ENCODE data around the gene CERT1. TPM values are rescaled to one million over a fixed set of nuclear protein-coding genes. Genes with fewer than 3 reads are reported as not detected.

Gene CERT1
- total RNA-seq, 2 donors from 2014 or later = 32.3 to 35.5 TPM

GRCh38 chr5:75514323-75514722, 2.9 kb upstream of the CERT1 start:
- H3K4me3 ChIP-seq = no peak overlapping the region
- H3K36me3 ChIP-seq = no peaks in the 10 kb centered on the region
- no peaks in the 10 kb centered on the region for H3K9me3 ChIP-seq
- H3K27ac ChIP-seq = no peak overlapping the region
- WGBS = 97% methylated on average over 3 of the region's 3 CpGs
- intact Hi-C loops (cut with DNase I) = loop anchor here (5.0 kb wide), 1 partner anchor 462 kb away; the partner anchor contains the start of gene GCNT4
- no peak for TF ChIP-seq POLR2A (IDR thresholded peaks at IDR 0.05)
- TF ChIP-seq POLR2AphosphoS5 (IDR thresholded peaks at IDR 0.05) = no peak
- no peak for TF ChIP-seq CTCF (IDR thresholded peaks at IDR 0.05)
- no peak for DNase-seq (ENCODE audit: low spot score)
- no peaks in the 10 kb centered on the region for H3K27me3 ChIP-seq (replicated peaks; ENCODE audit: insufficient read depth)
- no peaks in the 10 kb centered on the region for H3K4me1 ChIP-seq (replicated peaks)

- no peak overlapping the region for H3K4me3 ChIP-seq
- intact Hi-C loops (cut with DNase I) = loop anchor here (5.0 kb wide), 1 partner anchor 462 kb away; the partner anchor contains the start of gene GCNT4
- TF ChIP-seq POLR2AphosphoS5 (IDR thresholded peaks at IDR 0.05) (no peak), POLR2A (IDR thresholded peaks at IDR 0.05) (no peak), CTCF (IDR thresholded peaks at IDR 0.05) (no peak)
- no peak overlapping the region for H3K27ac ChIP-seq
- DNase-seq (ENCODE audit: low spot score) = no peak
- no peaks in the 10 kb centered on the region for H3K27me3 ChIP-seq (replicated peaks; ENCODE audit: insufficient read depth)
- H3K4me1 ChIP-seq (replicated peaks) = no peaks in the 10 kb centered on the region
- no peaks in the 10 kb centered on the region for H3K9me3 ChIP-seq
- no peaks in the 10 kb centered on the region for H3K36me3 ChIP-seq
- WGBS = 24% methylated on average over 1 of the region's 1 CpG
These were observed 2.4 kb upstream of the CERT1 start for GRCh38 chr5:75513841-75514240.

- DNase-seq (ENCODE audit: low spot score) = no peak
- Histone ChIP-seq H3K27ac (peak overlapping the region; percentile 93 to 95), H3K9me3 (no peaks in the 10 kb centered on the region), H3K27me3 (replicated peaks; ENCODE audit: insufficient read depth) (no peaks in the 10 kb centered on the region), H3K4me1 (replicated peaks) (no peaks in the 10 kb centered on the region), H3K36me3 (no peaks in the 10 kb centered on the region), H3K4me3 (peak overlapping the region; percentile 79 to 93)
- TF ChIP-seq POLR2A (IDR thresholded peaks at IDR 0.05) (no peak), CTCF (IDR thresholded peaks at IDR 0.05) (no peak), POLR2AphosphoS5 (IDR thresholded peaks at IDR 0.05) (no peak)
- intact Hi-C loops (cut with DNase I) = loop anchor here (5.0 kb wide), 1 partner anchor 460 kb away; the partner anchor contains the start of gene GCNT4
- 81% methylated on average over 16 of the region's 16 CpGs for WGBS
These were observed 1.1 kb upstream of the CERT1 start for GRCh38 chr5:75512383-75513074.

GRCh38 chr5:75510836-75511434, 494 bp downstream of the CERT1 start:
- DNase-seq (ENCODE audit: low spot score) = peak; percentile 32
- peak overlapping the region; percentile 93 to 95 for H3K27ac ChIP-seq
- H3K9me3 ChIP-seq = no peaks in the 10 kb centered on the region
- intact Hi-C loops (cut with DNase I) = loop anchor here (5.0 kb wide), 1 partner anchor 459 kb away; the partner anchor contains the start of gene GCNT4
- no peaks in the 10 kb centered on the region for H3K36me3 ChIP-seq
- peak overlapping the region; percentile 79 to 93 for H3K4me3 ChIP-seq
- no peaks in the 10 kb centered on the region for H3K27me3 ChIP-seq (replicated peaks; ENCODE audit: insufficient read depth)
- no peak for TF ChIP-seq CTCF (IDR thresholded peaks at IDR 0.05)
- TF ChIP-seq POLR2A (IDR thresholded peaks at IDR 0.05) = no peak
- no peak for TF ChIP-seq POLR2AphosphoS5 (IDR thresholded peaks at IDR 0.05)
- WGBS = under 1% methylated on average over 54 of the region's 54 CpGs
- no peaks in the 10 kb centered on the region for H3K4me1 ChIP-seq (replicated peaks)

All from prostate gland (tissue), 2 donors.